Right lung (tissue), 10 donors: ENCODE data around the gene LENEP. TPM values are rescaled to one million over a fixed set of nuclear protein-coding genes. Genes with fewer than 3 reads are reported as not detected.

Source experiments
- DNase-seq, 2 donors: peaks; one replicate each; pipeline ENCODE4 v3.0.0-alpha.2; 2013
- long read RNA-seq, 8 donors: transcript quantifications; one replicate each; lab custom pipeline, GENCODE V29; 2026
- polyA plus RNA-seq, 5 donors: library from polyadenylated mRNA; unstranded; fragments of 120-200 nt; gene quantifications; one replicate each; pipeline versions ENCODE4 v1.2.1 to v1.2.3, GENCODE V29; 2013; ENCODE audit warnings: inconsistent platforms in 1 of 5, low replicate concordance in 1 of 5; ENCODE audit not compliant: insufficient read length in 5 of 5, insufficient read depth in 1 of 5

The LENEP gene
- polyA plus RNA-seq: 1 to 10 TPM in 1 of 5 donors, under 1 TPM in 4; 0.46 to 1.2 (median 0.66) TPM
- long read RNA-seq, donor 1, partial matches to known transcripts: 0 of 2 reads
- long read RNA-seq, donor 1, other reads (novel, unspliced or antisense): 0 of 2 reads
- long read RNA-seq, donor 2: 0 reads
- long read RNA-seq, donor 3: 0 reads
- long read RNA-seq, donor 4: 0 reads
- long read RNA-seq, donor 5, partial matches to known transcripts: 0 of 1 reads
- long read RNA-seq, donor 5, other reads (novel, unspliced or antisense): 0 of 1 reads
- long read RNA-seq, donor 6: 0 reads
- long read RNA-seq, donor 7: 0 reads
- long read RNA-seq, donor 8: 0 reads

- no peak for DNase-seq
Measured at GRCh38 chr1:154993572-154994268, at the start of gene LENEP. TSS of gene LENEP (plus strand) at chr1:154993586. CDS start at chr1:154993608, 22 bp downstream.

- no peak for DNase-seq
Measured at GRCh38 chr1:154943649-154944400, 49.6 kb upstream of the LENEP start.

- DNase-seq: no peak
Measured at GRCh38 chr1:154944401-154945159, 48.8 kb upstream of the LENEP start.

GRCh38 chr1:154945160-154945961 is 48.0 kb upstream of the LENEP start:
- DNase-seq: no peak

GRCh38 chr1:154945962-154946850 is 47.2 kb upstream of the LENEP start:
- DNase-seq: no peak

- DNase-seq: no peak
Measured at GRCh38 chr1:154948079-154948478, 45.3 kb upstream of the LENEP start.

GRCh38 chr1:154951901-154952657 is 41.3 kb upstream of the LENEP start:
- DNase-seq: no peak

- no peak for DNase-seq
Measured at GRCh38 chr1:154952664-154953063, 40.7 kb upstream of the LENEP start.

GRCh38 chr1:154953611-154954038 is 39.8 kb upstream of the LENEP start:
- no peak for DNase-seq

GRCh38 chr1:154954541-154954940 is 38.8 kb upstream of the LENEP start:
- DNase-seq: no peak

GRCh38 chr1:154955039-154955717 is 38.2 kb upstream of the LENEP start:
- no peak for DNase-seq

GRCh38 chr1:154955718-154956543 is 37.5 kb upstream of the LENEP start, which contains the start of gene PBXIP1:
TSS of gene PBXIP1 (minus strand) at chr1:154956099. CDS start at chr1:154953721, 2,378 bp downstream.
- DNase-seq: peak; percentile 88 to 92

- no peak for DNase-seq
Measured at GRCh38 chr1:154956544-154956941, 36.8 kb upstream of the LENEP start.

GRCh38 chr1:154957091-154957657 is 36.2 kb upstream of the LENEP start:
- DNase-seq: no peak

- no peak for DNase-seq
Measured at GRCh38 chr1:154958036-154958435, 35.4 kb upstream of the LENEP start.

- no peak for DNase-seq
Measured at GRCh38 chr1:154958681-154959425, 34.5 kb upstream of the LENEP start.
